NCI-H2107 treated with DMSO at 0.1 percent for 48 hours (cell line): ENCODE measurements around the gene GJA4.

Experiments
- DNase-seq: peaks from one replicate; lab custom pipeline; 2025; ENCODE audit not compliant: unreplicated experiment; lab: John Stamatoyannopoulos, UW

The GJA4 gene

DNA sequence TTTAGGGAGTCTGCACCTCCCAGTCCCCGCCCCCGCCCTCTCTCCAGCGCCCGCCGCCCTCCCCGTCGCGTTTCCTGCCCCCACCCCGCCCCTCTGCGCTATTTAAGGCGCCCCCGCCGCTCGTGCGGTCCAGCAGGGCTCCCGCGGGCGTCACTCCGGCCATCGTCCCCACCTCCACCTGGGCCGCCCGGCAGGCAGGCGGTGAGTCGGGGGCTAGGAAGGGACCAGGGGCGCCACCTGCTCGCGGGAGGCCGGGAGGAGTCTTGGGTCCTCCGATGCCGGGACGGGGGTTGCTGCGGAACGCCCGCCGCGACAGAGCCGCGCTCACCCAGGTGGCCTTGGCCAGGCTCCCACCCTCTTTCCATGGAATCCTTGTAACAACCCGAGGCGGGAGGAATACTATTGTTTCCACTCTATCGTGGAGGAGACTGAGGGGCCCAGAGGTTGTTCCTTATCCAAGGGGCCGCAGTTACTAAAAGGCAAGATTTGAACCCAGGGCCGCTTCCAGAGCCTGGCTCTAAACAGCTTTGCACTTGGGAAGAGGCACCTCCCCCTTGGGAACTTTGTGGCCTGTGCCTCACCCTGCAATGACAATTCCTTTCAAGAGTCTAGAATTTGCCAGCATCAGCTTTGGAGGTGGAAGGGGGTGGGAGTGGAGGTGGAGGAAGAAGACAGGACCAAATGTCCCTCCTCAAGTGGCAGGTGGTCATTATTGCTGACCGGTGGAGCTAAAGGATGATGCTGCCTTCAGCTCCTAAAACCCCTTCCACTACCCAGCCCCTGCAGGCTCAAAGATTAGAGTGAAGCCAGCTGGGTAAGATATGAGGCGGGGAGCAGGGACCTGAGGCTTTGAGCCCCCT is at the start of gene GJA4:
TSS of gene GJA4 (plus strand) at position 132 of the 860 bp plus-strand sequence. CDS start 1,215 bp downstream, outside the sequence.
- no peak for DNase-seq

DNA sequence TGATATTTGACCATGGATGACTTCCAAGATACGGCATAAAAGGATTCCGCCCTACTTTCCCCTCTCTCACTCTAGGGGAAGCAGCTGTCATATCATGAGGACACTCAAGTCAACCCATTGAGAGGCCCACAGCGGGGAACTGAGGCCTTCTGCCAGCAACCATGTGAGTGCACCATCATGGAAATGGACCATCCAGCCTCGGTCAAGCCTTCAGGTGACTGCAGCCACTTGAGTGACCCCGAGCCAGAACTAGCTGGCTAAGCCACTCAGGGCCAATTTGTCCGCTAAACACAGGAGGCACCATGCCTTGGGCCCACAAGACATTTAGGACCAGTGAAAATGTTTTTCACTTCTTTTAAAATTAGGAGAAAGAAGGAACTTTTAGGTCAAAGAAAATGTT is 49.0 kb upstream of the GJA4 start:
- DNase-seq = no peak

GRCh38 chr1:34744851-34745250 is 47.9 kb upstream of the GJA4 start:
- DNase-seq = no peak

GRCh38 chr1:34745666-34746065 is 47.1 kb upstream of the GJA4 start:
- no peak for DNase-seq

DNA sequence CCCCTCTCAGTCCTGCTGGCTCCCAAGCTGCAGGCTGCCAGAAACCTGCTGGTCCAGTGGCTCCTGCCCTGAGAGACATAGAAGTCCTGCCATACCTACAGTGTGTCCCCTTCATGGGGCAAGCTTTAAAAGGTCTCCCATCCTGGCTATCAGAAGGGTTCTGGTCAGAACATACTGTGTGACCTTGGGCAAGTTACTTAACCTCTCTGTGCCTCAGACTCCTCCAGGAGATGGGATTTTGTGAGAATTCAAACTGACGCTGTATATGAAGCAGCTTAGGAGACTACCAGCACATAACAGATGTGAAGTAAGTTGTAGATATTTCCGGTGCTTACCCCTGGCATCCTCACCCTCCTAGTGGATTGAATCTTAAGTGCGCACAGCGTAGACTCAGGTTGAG is 46.7 kb upstream of the GJA4 start:
- DNase-seq = no peak

DNA sequence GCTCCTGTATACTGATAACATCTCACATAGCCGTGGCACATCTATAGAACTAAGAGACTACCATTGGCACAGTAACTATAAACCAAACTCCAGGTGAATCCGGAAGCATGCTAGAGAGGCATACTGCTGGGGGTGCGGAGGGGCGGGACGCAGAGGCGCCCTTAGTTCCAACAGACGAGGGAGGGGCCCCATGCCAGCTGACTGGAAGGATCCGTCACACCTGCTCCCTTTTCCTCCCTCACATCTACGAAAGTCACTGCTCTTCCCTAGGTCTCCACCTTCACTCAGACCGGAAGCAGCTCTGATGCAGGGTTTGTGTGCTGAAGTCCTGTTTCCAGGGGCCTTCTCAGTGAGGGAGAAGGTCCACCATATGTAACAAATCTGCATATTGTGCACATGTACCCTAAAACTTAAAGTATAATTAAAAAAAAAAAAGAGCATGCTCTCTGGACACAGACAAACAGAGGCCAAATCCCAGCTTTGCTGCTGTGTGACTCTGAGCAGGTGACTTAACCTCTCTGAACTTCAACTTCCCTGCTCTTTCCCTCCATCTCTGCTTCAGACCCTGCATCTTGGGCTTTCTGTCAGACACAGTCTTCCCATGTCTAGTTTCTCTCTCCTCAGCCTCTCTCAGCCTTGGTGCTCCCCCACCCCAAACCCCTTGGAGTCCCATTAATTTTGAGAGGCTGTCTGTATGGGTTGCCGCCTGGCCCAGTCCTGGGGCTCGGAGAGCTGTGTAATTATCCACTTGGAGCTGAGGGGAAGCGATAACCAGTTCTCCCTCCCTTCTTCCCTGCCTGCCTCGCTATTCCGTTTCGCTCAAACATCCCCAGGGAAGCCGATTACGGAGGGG is 45.8 kb upstream of the GJA4 start:
- DNase-seq = no peak

DNA sequence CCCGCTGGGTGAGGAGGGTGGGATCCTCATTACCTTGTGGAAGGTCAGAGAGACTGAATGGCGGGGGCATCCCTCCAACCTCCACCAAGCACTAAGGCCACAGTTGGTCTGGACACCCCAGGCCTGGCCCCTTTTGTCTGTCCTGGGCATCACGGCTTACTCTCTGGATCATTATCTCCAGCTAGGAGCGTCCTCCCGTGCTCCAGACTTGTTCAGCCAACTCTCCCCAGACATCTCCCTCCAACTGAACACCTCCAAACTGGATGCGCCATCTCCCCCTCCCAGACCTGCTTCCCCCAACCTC is 45.2 kb upstream of the GJA4 start:
- no peak for DNase-seq

GRCh38 chr1:34749992-34750391 is 42.8 kb upstream of the GJA4 start:
- DNase-seq = no peak

DNA sequence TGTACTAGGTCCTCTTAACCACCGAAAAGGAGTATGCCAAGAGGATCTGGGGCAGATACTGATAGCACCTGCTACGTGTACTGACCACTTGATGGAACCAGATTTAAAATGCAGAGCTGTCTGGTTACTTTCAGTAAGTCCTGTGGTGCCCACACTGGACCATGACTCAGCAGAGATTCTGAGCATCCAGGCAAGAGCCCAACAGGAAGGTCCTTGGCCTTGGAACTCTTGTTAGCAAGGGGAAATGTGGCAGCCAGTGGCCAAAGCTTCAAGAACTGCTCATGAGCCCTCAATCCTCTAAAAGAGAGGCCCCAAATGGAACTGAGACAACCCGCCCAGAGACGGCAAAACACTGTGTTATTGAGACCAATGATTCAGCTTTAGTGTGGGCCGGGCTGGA is 42.2 kb upstream of the GJA4 start:
- no peak for DNase-seq

GRCh38 chr1:34753163-34753562 is 39.6 kb upstream of the GJA4 start:
- DNase-seq = no peak

GRCh38 chr1:34754964-34755637 is 37.7 kb upstream of the GJA4 start, which contains the start of gene GJB5:
Gene GJB5, plus strand, starts transcription at chr1:34755047. Its CDS starts 2,284 bp downstream, at chr1:34757331.
- DNase-seq = peak; percentile 21

DNA sequence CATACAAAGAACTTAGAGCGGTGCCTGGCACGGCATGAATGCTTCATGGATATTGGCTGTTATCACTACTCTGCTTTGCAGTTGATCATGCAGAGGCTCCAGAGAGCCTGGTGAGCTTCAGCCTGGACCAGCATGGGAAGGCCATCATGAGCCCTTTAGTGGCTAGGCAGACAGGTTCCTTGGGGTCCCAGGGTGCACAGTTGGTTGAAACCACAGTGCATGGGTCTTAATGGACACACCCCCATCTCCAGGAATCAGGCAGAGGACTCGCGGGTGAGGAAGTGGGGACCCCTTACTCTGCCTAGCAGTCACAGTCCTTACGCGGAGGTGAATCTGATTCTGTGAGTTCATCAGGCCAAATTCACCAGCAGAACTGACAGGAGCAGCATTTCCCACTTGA is 36.8 kb upstream of the GJA4 start:
- no peak for DNase-seq

- no peak for DNase-seq
These were observed 35.4 kb upstream of the GJA4 start for GRCh38 chr1:34757386-34757785.

- DNase-seq = no peak
These were observed 34.0 kb upstream of the GJA4 start for GRCh38 chr1:34758751-34759150.

- no peak for DNase-seq
These were observed 33.1 kb upstream of the GJA4 start, which contains the start of gene GJB4 for GRCh38 chr1:34759503-34760357. Gene GJB4, plus strand, starts transcription at chr1:34759740. Its CDS starts 1,515 bp downstream, at chr1:34761255.

DNA sequence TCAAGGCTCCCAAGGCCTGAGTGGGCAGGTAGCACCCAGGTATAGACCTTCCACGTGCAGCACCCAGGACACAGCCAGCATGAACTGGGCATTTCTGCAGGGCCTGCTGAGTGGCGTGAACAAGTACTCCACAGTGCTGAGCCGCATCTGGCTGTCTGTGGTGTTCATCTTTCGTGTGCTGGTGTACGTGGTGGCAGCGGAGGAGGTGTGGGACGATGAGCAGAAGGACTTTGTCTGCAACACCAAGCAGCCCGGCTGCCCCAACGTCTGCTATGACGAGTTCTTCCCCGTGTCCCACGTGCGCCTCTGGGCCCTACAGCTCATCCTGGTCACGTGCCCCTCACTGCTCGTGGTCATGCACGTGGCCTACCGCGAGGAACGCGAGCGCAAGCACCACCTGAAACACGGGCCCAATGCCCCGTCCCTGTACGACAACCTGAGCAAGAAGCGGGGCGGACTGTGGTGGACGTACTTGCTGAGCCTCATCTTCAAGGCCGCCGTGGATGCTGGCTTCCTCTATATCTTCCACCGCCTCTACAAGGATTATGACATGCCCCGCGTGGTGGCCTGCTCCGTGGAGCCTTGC is 31.5 kb upstream of the GJA4 start:
- no peak for DNase-seq

- no peak for DNase-seq
These were observed 31.0 kb upstream of the GJA4 start for GRCh38 chr1:34761776-34762307.

GRCh38 chr1:34762474-34763141 is 30.2 kb upstream of the GJA4 start:
- DNase-seq = no peak

DNA sequence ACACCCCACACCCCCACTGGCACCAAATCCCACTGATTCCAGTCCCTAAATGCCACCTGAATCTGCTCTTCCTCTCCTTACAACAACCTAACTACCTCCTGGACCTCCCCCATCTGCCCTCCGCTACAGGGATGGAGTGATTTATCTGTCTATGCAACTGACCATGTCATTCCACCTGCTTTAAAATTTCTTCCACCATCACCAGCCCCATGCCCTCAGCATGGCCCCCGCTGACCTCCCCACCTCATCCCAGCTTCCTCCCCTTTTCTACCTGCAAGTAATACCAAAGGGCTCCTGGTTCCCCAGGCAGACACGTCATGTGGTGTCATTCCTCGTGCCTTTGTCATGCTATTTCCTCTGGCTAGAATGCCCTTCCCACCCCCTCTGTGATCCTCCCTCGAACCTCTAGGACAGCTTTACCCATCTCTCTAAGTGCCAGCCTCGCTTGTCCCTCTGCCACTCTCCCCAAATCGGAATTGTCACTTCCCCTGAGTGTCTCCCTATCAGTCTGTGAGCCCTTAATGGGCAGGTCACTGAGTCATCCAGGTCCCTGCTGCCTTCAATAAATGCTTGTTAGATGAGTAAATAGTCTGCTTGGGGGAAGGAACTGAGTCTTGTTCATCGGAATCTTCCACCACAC is 29.5 kb upstream of the GJA4 start:
- DNase-seq = no peak
